ENCODE measurements around the gene FES.

The FES gene

GRCh38 chr15:90929246-90930019 is 45.1 kb downstream of the FES start:
- DNase-seq (ENCODE audit: low spot score) = no peak

GRCh38 chr15:90930861-90931574 is 46.7 kb downstream of the FES start:
- DNase-seq (ENCODE audit: low spot score) = peak; percentile 35

GRCh38 chr15:90931575-90931827 is 47.2 kb downstream of the FES start:
- DNase-seq (ENCODE audit: low spot score) = no peak

GRCh38 chr15:90931828-90932659 is 47.7 kb downstream of the FES start, which contains the start of gene HDDC3:
HDDC3 (minus strand) TSS chr15:90932549; CDS start chr15:90932540, 9 bp downstream.
- peak; percentile 82 for DNase-seq (ENCODE audit: low spot score)

- no peak for DNase-seq (ENCODE audit: low spot score)
These were observed 48.3 kb downstream of the FES start for GRCh38 chr15:90932660-90932991.

- DNase-seq (ENCODE audit: low spot score) = no peak
These were observed 49.0 kb downstream of the FES start for GRCh38 chr15:90933301-90933700.

- peak; percentile 88 for DNase-seq (ENCODE audit: low spot score)
These were observed 50.1 kb downstream of the FES start for GRCh38 chr15:90934256-90934948.

GRCh38 chr15:90934949-90935751 is 50.8 kb downstream of the FES start, which contains the start of gene UNC45A:
UNC45A (plus strand) TSS chr15:90935285; CDS start chr15:90935325, 40 bp downstream.
- peak; percentile 87 for DNase-seq (ENCODE audit: low spot score)

- no peak for DNase-seq (ENCODE audit: low spot score)
These were observed 52.5 kb downstream of the FES start for GRCh38 chr15:90936823-90937222.

- no peak for DNase-seq (ENCODE audit: low spot score)
These were observed 54.0 kb downstream of the FES start for GRCh38 chr15:90938261-90938660.

GRCh38 chr15:90939756-90940155 is 55.5 kb downstream of the FES start:
- no peak for DNase-seq (ENCODE audit: low spot score)

GRCh38 chr15:90941038-90941437 is 56.7 kb downstream of the FES start:
- no peak for DNase-seq (ENCODE audit: low spot score)

GRCh38 chr15:90942354-90943120 is 58.2 kb downstream of the FES start:
- no peak for DNase-seq (ENCODE audit: low spot score)

- DNase-seq (ENCODE audit: low spot score) = no peak
These were observed 60.8 kb downstream of the FES start for GRCh38 chr15:90945091-90945490.

Small RNA genes within 50 kb of the gene (small RNA-seq; reads per million reads assigned to genes)
- gene RN7SL363P = 0 reads per million in 2 experiments

All from SK-N-DZ (cell line).